ENCODE data around the gene AACS.
"Not testable (repeated sequence)": the region's sequence is repeated elsewhere in the genome, so short reads cannot be mapped to it uniquely, and the experiment has no call there.

Gene AACS, protein sequence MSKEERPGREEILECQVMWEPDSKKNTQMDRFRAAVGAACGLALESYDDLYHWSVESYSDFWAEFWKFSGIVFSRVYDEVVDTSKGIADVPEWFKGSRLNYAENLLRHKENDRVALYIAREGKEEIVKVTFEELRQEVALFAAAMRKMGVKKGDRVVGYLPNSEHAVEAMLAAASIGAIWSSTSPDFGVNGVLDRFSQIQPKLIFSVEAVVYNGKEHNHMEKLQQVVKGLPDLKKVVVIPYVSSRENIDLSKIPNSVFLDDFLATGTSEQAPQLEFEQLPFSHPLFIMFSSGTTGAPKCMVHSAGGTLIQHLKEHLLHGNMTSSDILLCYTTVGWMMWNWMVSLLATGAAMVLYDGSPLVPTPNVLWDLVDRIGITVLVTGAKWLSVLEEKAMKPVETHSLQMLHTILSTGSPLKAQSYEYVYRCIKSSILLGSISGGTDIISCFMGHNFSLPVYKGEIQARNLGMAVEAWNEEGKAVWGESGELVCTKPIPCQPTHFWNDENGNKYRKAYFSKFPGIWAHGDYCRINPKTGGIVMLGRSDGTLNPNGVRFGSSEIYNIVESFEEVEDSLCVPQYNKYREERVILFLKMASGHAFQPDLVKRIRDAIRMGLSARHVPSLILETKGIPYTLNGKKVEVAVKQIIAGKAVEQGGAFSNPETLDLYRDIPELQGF

DNA sequence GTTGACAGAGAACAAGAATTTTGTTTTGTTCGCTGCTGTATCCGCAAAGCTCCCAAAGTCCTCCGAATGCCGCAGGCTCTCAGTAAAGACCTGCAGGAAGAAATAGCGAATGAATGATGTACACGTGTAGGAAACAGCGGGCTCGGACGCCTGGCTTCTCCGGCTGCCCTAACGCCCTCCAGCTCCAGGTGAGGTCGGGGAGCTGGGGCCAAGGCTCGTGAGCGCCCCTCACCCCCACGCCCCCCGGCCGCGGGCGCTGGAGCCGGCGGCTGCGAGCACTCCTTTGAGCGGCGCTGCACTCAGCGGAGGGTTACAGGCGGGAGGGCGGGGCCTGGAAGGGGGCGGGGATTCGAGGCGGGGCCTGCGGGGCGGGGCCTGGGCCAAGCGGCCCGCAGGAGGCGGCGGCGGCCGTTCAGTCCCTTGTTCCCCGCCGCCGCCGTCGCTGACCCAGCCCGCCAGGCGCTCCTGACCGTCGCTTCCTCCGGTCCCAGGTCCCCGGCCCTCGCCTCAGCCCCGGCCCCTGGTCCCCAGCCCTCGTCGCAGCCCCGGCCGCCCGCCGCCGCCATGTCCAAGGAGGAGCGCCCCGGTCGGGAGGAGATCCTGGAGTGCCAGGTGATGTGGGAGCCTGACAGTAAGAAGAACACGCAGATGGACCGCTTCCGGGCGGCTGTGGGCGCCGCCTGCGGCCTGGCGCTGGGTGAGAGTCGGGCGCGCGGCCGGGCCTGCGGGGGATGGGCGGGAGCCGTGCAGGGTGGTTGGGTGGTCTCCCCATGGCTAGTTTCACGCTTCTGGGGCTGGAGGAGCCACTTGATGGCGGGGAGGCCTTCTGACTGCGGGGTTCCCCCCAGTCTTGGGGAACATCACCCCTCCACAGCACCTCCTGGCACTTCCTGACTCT lies at the start of gene AACS:
Gene AACS (plus strand): TSS at position 415 of the 898 bp plus-strand sequence. CDS start 150 bp downstream, at position 565.
- DNase-seq (ENCODE audit: low spot score) (peak; percentile 94), FAIRE-seq (no peak)

DNA sequence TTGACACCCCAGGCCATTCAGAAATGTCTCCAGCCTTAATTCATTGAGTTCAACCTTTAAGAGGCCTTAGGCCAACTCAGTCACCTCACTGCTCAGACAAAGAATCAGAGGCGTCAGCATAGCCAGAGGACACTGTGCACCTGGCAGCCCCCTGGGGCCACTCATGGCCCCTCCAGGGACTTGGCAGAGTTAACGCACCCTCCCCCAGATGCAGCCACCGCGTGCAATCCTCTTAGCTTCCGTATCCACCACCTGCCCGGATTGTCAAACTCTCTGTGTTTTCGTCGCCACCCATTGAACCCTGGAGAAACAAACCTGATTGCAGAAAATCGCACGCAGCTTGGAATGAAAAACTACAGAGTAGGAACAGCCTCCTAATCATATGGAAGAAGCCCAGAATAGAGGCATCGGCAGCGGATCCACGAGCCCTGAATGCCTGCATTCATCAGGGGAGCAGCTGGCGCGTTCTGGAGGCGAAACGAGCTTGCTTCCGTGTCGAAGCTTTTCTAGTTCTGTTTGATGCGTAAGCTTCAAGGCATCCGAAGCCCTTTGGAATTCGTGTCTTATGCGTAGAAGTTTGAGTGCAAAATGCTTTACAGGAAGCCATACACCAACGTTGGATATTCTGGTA lies 49.4 kb upstream of the AACS start:
- no peak for FAIRE-seq
- no peak for DNase-seq (ENCODE audit: low spot score)

DNA sequence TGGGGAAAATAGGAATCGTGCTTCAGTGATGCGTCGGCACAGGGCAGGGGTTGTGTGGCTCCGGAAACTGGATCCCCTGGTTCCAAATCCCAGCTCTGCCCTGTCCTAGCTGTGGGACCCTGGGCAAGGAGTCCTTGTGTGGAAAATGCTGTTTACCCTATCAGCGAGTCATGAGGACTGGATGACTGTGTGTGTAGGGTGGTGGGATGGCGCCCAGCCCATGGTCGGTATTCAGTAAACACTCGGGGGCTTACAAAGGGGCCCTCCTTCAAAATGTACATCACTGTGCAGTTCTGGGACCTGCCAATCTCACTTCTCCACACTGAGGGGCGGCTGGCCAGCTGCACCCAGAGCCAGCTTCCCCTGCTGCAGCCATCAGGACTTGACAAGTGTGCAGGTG lies 47.4 kb upstream of the AACS start:
- FAIRE-seq, result no peak
- no peak for DNase-seq (ENCODE audit: low spot score)

DNA sequence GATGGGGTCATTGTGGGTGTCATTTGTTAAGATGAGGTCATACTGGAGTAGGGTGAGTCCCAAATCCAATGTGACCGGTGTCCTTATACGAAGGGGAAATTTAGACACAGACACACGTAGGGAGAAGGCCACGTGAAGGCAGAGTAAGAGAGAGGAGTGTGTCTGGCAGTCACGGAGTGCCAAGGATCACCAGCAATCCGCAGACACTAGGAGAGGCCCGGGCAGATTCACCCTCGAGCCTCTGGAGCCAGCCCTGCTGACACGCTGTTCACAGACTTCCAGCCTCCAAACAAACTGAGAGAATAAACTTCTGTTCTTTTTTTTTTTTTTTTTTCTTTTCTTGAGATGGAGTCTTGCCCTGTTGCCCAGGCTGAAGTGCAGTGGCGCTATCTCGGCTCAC lies 46.9 kb upstream of the AACS start:
- no peak for FAIRE-seq

DNA sequence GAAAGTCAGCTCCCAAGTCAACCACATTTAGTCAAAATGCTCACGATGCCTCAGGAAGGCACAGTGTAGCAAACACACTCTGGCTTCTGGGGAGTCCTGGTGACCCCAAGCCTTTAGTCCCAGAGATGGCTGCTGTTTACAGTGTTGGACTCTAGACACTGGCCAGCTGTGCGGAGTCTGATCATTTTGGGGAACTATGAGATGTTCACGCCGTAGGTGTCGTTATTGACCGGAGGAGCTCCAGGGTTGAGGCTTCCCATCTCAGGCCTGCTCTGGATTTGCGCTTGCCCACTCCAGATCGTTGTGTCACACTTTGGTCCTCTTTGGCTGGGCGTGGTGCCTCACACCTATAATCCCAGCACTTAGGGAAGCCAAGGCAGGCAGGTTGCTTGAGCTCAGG lies 44.1 kb upstream of the AACS start:
- FAIRE-seq (peak; percentile 37), DNase-seq (ENCODE audit: low spot score) (no peak)

More for the DNA sequence above, 46.9 kb upstream of the AACS start:
- DNase-seq (ENCODE audit: low spot score), result no peak

DNA sequence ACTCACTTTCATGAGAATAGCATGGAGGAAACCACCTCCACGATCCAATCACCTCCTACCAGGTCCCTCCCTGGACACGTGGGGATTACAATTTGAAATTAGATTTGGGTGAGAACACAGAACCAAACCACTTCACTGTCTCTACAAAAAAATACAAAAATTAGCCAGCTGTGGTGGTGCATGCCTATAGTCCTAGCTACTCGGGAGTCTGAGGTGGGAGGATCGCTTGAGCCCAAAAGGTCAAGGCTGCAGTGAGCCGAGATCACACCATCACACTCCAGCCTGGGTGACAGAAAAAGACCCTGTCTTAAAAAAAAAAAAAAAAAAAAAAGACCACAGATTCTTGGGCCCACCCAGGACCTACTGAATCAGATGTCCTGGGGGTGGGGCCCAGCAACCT lies 43.5 kb upstream of the AACS start:
- FAIRE-seq, result no peak
- DNase-seq (ENCODE audit: low spot score), result no peak

DNA sequence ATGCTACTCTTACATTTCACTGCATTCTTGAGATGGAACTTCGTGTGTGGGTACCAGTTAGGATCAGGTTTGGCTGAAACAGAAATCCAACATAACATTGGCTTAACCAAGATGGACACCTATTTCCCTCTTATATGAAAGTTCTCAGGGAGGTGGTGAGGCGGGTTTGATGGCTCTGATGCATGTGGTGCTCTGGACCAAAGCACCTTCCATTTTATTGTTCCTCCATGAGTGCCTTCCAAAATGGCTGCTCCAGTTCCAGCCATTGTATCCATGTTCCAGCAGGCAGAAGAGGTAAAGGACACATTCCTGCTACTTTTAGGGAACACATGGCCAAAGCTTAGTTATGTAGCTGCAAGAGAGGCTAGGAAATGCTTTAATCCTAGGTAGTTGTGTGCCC lies 42.2 kb upstream of the AACS start:
- FAIRE-seq, result no peak
- DNase-seq (ENCODE audit: low spot score), result no peak

DNA sequence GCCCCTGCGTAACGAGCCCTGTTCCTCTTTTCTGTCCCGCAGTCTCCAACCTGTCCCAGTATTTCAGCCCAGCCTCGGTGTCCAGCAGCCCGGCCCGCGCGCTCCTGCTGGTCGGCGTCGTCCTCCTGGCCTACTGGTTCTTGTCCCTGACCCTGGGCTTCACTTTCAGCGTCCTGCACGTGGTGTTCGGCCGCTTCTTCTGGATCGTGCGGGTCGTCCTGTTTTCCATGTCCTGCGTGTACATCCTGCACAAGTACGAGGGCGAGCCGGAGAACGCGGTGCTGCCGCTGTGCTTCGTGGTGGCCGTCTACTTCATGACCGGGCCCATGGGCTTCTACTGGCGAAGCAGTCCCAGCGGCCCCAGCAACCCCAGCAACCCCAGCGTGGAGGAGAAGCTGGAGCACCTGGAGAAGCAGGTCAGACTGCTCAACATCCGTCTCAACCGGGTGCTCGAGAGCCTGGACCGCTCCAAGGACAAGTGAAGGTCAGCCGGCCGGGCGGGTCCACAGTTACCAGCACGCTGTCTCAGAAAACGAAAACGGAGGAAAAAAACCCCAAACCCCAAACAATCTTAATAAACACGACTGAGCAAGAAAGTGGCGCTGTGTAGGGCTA lies 40.2 kb upstream of the AACS start:
- no peak for DNase-seq (ENCODE audit: low spot score)
- FAIRE-seq, result no peak

DNA sequence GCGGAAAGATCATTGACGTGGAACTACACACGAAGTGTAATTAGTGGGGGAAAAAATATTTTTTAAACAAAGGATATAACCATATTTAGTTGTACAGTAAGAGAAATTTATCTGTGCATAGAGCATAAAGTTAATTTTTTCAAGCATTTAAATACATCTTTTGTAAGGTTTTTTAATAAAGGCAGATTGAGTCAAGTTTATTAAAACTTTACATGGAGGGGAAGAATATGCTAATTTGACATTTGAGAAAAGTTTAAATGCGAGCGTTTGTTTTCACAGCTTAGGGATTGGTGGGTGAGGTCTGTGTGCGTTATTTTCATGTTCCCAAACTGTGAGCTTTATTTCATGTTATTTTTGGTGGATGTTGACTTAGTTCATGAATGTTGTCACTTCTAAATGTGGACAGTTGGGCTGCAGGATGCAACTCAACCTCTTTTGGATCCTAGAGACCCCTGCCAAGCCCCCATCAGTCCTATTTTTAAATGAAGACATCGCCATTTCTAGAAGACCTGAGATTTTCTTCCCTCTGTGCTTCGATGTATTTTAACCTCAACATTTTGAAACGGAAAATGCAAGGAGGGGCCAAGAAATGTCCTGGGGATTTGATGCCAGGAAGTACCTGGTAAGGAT lies 39.5 kb upstream of the AACS start:
- no peak for FAIRE-seq
- no peak for DNase-seq (ENCODE audit: low spot score)

DNA sequence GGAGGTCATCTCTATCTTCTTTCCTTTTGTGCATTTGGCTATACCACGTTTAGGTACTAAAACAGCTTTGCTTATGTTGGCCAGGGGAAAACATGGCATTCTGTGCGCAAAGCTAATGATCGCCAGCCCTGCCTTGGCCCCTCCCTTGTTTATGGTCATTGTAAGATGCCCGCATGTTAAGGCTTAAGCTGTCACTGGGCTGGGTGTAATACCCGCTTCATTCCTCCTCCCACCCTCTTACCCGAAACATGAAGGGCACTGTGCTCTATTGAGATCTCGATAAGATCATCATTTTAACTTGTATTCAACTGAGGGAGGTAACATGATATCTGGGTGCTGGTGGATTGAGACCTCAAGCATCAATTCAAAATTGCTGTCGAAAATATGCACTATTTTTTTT lies 37.1 kb upstream of the AACS start:
- no peak for DNase-seq (ENCODE audit: low spot score)
- no peak for FAIRE-seq

DNA sequence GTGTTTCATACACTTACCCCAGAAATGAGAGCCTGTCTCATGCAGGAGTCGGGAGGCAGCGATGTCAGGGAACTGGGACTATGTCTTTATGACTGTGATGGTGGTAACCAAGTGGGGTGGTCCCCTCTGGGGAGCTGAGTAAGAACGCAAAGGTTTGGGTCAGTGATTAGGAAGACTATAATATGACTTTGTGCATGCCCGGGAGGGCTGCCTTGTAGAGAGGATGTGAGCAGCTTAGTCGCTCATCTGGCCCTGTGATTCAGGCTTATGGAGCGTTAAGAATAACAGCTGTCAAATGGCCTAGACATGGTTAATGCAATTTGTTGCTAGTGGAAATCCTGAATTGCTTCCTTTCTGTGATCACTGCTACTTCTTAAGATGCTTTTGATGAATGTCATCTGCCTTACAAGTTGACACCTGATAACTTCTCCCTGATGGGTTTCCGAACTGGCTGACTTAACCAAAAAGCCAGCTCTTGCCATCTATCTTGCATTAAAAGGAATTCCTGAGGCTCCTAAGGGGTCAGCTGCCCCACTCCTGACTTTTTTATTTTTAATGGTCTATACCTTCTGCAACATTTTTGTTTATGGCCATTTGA lies 35.4 kb upstream of the AACS start:
- DNase-seq (ENCODE audit: low spot score) (no peak), FAIRE-seq (no peak)

DNA sequence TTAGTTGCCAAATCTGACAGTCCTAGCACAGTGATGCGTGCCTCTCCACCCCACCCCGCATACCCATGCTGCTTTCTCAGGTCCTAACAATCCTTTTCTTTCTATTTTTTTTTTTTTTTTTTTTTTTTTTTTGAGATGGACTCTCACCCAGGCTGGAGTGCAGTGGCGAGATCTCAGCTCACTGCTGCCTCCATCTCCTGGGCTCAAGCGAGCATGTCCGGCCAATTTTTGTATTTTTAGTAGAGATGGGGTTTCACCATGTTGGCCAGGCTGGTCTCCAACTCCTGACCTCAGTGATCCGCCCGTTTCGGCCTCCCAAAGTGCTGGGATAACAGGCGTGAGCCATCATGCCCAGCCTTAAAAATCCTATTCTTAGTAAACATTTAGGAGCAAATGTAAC lies 33.8 kb upstream of the AACS start:
- not testable (repeated sequence) for FAIRE-seq; DNase-seq (ENCODE audit: low spot score)

DNA sequence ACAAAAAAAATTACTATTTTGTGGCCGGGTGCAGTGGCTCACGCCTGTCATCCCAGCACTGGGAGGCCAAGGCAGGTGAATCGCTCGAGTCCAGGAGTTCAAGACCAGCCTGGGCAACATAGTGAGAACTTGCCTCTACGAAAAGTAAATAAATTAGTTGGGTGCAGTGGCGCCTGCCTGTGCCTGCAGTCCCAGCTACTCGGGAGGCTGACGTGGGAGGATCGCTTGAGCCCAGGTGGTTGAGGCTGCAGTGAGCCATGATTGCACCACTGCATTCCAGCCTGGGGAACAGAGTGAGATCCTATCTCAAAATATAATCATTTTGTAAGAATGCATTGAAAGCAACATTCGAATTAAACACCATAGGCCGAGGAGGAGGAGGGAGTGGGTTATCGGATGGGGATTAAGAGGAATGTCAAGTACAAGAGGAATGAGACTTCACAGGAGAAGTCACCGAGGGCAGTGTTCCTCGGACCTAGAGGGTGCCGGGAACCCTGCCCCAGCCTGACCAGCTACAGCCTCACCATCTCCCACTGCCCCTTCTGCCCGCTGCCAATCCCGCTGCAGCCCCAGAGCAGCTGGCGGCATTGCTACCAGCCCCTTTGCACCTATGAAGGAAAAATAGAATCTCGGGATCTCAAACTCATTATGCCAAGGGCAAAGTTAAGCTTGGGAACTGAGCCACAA lies 32.6 kb upstream of the AACS start:
- no peak for DNase-seq (ENCODE audit: low spot score)
- no peak for FAIRE-seq

DNA sequence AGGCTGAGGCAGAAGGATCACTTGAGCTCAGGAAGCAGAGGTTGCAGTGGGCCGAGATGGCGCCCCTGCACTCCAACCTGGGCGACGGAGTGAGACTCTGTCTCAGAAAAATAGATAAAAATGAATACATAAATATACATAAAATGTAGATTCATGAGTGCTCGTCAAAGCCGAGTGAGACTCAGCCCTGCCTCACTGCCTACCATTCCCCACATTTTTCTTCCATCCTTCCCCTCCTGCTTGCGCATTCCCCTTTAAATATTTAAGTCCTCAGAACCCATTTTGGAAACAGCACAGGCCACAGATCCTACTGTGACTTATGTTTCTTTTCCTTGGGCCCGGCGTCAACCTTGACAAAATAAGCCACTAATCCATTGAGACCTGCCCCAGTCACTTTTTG lies 31.9 kb upstream of the AACS start:
- FAIRE-seq, result no peak

DNA sequence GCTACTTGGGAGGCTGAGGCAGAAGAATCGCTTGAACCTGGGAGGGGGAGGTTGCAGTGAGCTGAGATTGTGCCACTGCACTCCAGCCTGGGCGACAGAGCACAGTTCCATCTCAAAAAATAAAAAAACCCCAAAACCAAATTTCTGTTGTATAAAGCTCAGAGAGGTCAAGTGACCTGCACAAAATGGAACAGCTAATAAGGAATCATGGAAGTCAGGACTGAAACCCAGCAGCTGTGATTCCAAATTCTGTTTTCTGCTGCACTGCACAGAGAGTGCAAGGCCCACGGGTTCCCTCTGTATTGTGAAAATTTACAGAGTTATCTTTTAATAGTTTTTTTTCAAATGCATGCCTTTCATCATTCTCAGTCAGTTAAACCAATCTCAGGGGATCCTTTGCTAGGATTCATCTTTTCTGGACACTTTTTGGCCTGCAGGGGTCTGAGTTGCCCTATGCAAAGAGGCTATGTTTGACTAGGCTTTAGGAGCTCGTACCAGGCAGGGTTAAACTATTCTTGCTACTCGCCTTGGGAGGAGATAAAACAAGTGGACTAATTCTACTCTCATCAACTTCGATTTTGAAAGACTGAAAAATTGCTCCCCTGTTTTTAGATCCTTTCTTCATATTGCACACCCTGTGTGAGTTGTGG lies 26.1 kb upstream of the AACS start:
- no peak for FAIRE-seq
- DNase-seq (ENCODE audit: low spot score), result no peak

More for the DNA sequence above, 31.9 kb upstream of the AACS start:
- no peak for DNase-seq (ENCODE audit: low spot score)

DNA sequence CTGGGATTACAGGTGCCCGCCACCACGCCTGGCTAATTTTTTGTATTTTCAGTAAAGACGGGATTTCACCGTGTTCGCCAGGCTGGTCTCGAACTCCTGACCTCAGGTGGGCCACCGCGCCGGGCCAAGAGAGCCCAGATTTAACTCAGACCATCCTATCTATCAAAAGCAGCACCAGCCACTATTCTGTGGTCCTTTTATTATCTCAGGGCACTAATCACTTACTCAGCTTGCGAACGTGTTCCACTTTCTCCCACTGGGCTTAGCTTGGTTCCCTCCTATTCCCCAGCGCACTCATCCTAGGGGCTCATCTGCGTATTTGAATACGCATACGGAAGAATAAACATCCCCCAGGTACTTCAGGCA lies 16.2 kb upstream of the AACS start:
- no peak for DNase-seq (ENCODE audit: low spot score)
- no peak for FAIRE-seq

DNA sequence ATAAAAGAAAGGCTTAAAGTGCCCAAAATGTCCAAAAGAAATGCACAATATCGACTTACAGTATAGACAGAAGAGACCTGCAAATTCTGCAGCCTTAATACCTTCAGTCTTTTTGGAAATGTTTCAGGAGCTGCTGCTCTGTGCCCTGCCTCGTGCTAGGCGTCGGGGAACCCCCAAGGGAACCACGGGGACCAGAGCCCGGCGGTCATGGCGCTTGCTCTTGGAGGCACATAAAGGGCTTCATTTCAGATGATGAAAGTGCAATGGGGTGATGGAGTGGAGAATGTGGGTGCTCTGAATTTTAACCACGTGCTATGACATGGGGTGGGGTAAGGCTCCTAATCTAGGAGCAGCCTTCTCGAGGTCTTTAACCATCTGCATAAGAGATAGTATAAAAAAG lies 14.8 kb upstream of the AACS start:
- DNase-seq (ENCODE audit: low spot score) (no peak), FAIRE-seq (no peak)

DNA sequence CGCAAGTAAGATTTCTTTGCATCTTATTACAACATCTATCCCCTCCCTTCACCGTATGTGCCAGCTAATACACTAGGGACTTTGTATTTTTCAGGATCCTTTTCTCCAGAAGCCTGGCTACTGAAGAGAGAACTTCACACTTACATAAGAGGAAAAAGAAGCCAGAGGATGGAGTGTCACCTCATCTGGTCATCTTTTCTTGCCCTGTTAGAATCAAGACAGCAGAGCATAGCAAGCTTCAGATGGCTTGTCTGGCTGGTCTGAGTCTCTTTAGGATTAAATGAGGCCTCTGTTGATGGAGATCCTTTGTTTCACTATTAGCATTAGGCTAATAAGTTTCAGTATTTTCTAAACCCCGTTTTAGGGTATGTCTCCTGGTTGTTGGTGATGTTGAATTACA lies 14.4 kb upstream of the AACS start:
- no peak for DNase-seq (ENCODE audit: low spot score)
- FAIRE-seq, result no peak

DNA sequence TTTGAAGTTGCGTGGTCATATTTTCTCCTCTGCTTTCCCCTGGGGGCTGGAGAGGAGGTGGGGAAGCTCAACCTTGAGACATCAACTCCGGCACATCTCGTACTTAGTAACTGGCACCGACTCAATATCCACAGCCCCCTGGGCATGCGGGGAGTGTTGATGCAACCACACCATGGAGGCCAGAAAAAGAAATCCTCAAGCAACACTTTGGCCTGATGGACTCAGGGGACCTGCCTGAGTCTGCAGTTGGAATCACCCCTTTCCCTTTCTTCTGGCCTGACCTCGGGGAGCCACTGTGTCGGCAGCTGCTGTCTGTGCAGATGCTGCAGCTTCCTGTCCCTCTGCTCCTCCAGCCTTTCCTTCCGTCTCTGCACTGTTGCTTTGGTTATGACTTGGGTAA lies 11.4 kb upstream of the AACS start:
- FAIRE-seq (no peak), DNase-seq (ENCODE audit: low spot score) (no peak)

Measured in urothelium cell line (cell line).